A375 (cell line): Measurements from ENCODE around the gene ZNF169. TPM values are rescaled to one million over a fixed set of nuclear protein-coding genes. Genes with fewer than 3 reads are reported as not detected.

ENCODE experiments used
- total RNA-seq: library from RNA; depleted of rRNA; stranded (reverse); fragments of >200 nt; shearing (Covaris generic); gene quantifications from 2 replicates; pipeline ENCODE4 v1.2.3, GENCODE V29; 2014; rRNA removed

The ZNF169 gene
- total RNA-seq, result 2.7 and 3.0 TPM in 2 replicates

DNA sequence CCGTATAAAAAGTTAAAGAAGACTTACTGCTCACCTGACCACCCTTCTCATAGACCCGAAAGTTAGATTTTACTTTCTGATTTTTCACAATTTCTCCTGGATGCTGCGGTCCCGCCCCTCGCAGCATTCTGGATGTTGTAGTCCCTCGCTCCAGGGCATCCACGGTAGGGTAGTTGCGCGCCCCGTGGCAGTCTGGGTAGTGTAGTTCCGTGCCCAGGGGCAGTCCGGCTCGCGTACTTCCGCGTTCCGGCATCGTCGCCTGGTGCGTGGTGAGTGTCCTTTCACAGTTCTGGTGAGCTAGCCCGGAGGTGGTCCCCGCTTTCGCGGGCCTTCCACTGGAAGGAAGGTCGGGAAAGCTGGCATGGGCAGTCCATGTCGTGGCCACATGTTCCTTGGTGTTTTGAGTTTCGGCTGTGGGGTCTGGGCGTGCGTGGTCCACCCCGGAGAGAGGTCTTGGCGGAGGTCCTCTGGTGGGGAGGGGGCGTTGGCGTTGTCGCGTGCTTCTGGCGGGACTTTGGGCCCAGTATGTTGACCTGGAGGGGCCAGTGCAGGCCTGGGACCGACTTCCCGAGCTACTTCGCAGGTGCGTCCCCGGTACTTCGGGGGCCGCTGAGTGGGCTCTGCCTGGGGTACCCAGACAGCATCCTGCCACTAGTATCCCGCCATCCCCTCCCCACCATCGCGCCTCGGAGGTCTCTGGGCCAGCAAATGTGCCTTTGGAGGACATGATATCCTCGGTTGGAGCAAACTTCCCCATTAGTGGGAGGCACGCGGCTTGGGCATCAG, at the start of gene ZNF169:
Gene ZNF169, plus strand, starts transcription at position 222 of the 786 bp plus-strand sequence. CDS start 19,515 bp downstream, outside the sequence.

DNA sequence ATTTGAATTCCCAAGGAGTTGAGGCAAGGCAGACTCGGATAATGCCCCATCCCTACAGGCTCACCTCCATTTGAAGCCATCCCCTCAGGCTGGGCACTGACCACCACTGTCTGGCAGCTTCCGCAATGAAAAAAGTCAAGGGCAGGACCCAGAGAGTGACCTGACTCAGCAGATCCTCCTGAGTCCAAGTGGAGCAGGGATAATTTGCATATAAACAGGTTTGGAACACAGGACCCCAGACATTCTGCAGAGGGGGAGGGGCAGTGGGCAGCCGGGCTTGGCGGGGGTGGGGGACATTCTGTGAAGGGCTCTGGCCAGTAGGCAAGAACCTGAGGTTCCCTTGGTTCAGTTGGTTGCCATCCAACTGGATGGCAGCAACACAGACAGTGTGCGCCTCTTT, 69.4 kb downstream of the ZNF169 start, which contains the start of gene NUTM2F:
Gene NUTM2F, minus strand, starts transcription at position 101 of the 400 bp plus-strand sequence. Its CDS starts 21 bp downstream, at position 80.

Other genes starting within 250 kb of the ZNF169 start
- 8.4 and 8.8 TPM in 2 replicates for gene PTPDC1, start 174.8 kb upstream of the ZNF169 start, total RNA-seq
- gene NUTM2F, start 69.3 kb downstream of the ZNF169 start, total RNA-seq, result not detected in 2 replicates